OCI-LY1 (cell line): ENCODE data around the gene ERGIC2.
"Not testable (repeated sequence)": the region's sequence is repeated elsewhere in the genome, so short reads cannot be mapped to it uniquely, and the experiment has no call there.

Source experiments
- CTCF ChIP-seq: fragments of 200-600 bp; sonication (generic), shearing (Covaris generic); IDR thresholded peaks from 2 replicates; pipeline ENCODE4 v1.5.1; 2017; ENCODE audit warnings: mild to moderate bottlenecking, antibody characterized with exemption, low read length, moderate library complexity, mixed read lengths
- EZH2 ChIP-seq: fragments of 200-600 bp; sonication (generic), shearing (Covaris generic); IDR thresholded peaks from 2 replicates; pipeline ENCODE4 v1.8.0; 2017; ENCODE audit warnings: borderline replicate concordance, mixed run types, mild to moderate bottlenecking, antibody characterized with exemption, low read length, moderate library complexity, mixed read lengths

- not testable (repeated sequence) for TF ChIP-seq EZH2, CTCF
Measured at GRCh38 chr12:29390419-29390818, 9.4 kb upstream of the ERGIC2 start.
